Stimulated activated CD8-positive, alpha-beta memory T cell treated with anti-CD3 and anti-CD28 coated beads, Interleukin-15, amount 100 ng/mL, for 48 hours (primary cell): Measurements from ENCODE around the gene APLNR.
"Not testable (repeated sequence)": the region's sequence is repeated elsewhere in the genome, so short reads cannot be mapped to it uniquely, and the experiment has no call there.

Experiments used
- DNase-seq, 2 donors: peaks; one replicate each; pipeline ENCODE4 v3.0.0-alpha.2; 2020; ENCODE audit warnings: low read depth in 2 of 2

APLNR gene

GRCh38 chr11:57237204-57237681 is at the start of gene APLNR:
Gene APLNR (minus strand): TSS chr11:57237250. CDS start chr11:57237004, 246 bp downstream.
- DNase-seq = no peak

GRCh38 chr11:57283231-57283990 is 46.4 kb upstream of the APLNR start:
- DNase-seq = no peak

- DNase-seq = not testable (repeated sequence)
Measured at GRCh38 chr11:57281546-57281945, 44.5 kb upstream of the APLNR start.

GRCh38 chr11:57279116-57279515 is 42.1 kb upstream of the APLNR start:
- DNase-seq = no peak

- DNase-seq = no peak
Measured at GRCh38 chr11:57278721-57279095, 41.7 kb upstream of the APLNR start.

- DNase-seq = peak; percentile 4 to 11
Measured at GRCh38 chr11:57277845-57278720, 41.0 kb upstream of the APLNR start.

- no peak for DNase-seq
Measured at GRCh38 chr11:57276971-57277675, 40.1 kb upstream of the APLNR start.

GRCh38 chr11:57276169-57276970 is 39.3 kb upstream of the APLNR start:
- no peak for DNase-seq

- no peak for DNase-seq
Measured at GRCh38 chr11:57275582-57275981, 38.5 kb upstream of the APLNR start.

GRCh38 chr11:57274904-57275498 is 38.0 kb upstream of the APLNR start:
- no peak for DNase-seq

- no peak for DNase-seq
Measured at GRCh38 chr11:57273448-57274058, 36.5 kb upstream of the APLNR start.

GRCh38 chr11:57269571-57270021 is 32.5 kb upstream of the APLNR start:
- no peak for DNase-seq

- no peak for DNase-seq
Measured at GRCh38 chr11:57266157-57266556, 29.1 kb upstream of the APLNR start.

- DNase-seq = no peak
Measured at GRCh38 chr11:57263351-57263750, 26.3 kb upstream of the APLNR start.

- DNase-seq = no peak
Measured at GRCh38 chr11:57262157-57262556, 25.1 kb upstream of the APLNR start.

- no peak for DNase-seq
Measured at GRCh38 chr11:57260937-57261783, 24.1 kb upstream of the APLNR start.

- no peak for DNase-seq
Measured at GRCh38 chr11:57256119-57256518, 19.1 kb upstream of the APLNR start.

GRCh38 chr11:57255618-57256017 is 18.6 kb upstream of the APLNR start:
- DNase-seq = no peak

- no peak for DNase-seq
Measured at GRCh38 chr11:57254631-57255030, 17.6 kb upstream of the APLNR start.
